Measurements from ENCODE around the gene ZNF468. TPM values are rescaled to one million over a fixed set of nuclear protein-coding genes. Genes with fewer than 3 reads are reported as not detected.
A peak's percentile ranks its signal among the peaks of the same experiment; 100 is the strongest.
"Not testable (repeated sequence)": the region's sequence is repeated elsewhere in the genome, so short reads cannot be mapped to it uniquely, and the experiment has no call there.

Gene ZNF468
- total RNA-seq, 1 experiment from 2014 or later, result 27.1 TPM

DNA sequence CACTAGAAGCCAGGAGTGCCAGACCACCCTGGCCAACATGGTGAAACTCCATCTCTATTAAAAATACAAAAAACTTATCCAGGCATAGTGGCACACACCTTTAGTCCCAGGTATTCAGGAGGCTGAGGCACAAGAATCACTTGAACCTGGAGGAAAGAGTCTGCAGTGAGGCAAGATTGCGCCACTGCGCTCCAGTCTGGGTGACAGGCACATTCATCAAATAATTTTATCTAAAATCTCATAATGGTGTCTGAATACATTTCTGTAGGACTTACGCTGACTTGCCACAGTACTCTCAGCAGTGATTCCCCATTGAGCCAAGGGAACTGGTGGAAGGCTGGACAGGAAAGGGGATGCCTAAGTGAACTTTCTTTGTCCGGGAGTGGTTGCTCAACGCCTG, 31.7 kb downstream of the ZNF468 start:
- no peak for DNase-seq (ENCODE audit: low read depth)

DNA sequence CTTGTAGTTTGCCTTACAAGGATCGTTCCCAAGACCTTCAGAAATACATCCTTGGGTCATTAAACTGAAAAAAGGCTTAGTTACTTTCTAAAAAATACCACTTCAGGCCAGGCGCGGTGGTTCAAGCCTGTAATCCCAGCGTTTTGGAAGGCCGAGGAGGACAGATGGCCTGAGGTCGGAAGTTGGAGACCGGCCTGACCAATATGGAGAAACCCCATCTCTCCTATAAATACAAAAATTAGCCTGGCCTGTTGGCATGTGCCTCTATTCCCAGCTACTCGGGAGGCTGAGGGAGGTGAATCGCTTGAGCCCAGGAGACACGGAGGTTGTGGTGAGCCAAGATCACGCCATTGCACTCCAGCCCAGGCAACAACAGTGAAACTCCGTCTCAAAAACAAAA, 33.7 kb downstream of the ZNF468 start:
- DNase-seq (ENCODE audit: low read depth), result no peak

DNA sequence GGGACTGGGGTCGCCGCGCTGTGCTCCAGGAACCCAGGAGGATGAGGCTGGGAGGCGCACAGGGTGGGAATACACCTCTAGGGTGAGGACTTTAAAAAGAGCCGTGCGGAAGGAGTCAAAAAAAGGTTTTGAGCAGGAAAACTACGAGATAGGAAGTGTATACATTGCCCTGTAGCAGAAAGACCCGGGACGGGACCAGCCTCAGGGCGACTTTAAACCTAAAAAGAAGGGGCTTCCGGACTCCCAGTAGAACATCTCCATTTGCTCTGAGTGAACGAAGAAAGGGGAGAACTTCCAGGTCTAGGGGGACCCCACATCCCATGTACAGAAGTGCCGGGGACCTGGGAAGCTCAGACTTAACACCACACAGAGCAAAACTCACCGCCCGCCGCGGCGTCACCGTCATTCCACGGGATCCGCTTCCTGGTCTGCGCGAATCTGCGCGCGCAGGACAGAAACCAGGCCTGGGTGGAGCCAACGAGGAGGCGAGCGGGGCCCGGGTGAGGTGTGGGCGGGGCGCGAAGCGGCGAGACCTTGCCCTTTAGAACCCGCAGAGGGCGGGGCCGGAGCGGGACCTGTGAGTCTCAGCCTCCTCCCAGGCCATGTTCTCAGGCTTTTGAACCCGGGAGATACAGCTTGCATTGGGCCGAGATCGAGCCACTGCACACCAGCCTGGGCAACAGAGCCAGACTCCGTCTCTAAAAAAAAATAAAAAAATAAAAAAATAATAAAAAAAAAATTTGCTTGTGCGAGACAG, 36.0 kb downstream of the ZNF468 start, which contains the start of gene ZNF28:
ZNF28 (minus strand) TSS at position 430 of the 757 bp plus-strand sequence. CDS start 3,675 bp downstream, outside the sequence.
- peak; percentile 53 for DNase-seq (ENCODE audit: low read depth)

- peak; percentile 44 for DNase-seq (ENCODE audit: low read depth)
These were observed 36.8 kb downstream of the ZNF468 start for GRCh38 chr19:52820472-52821203.

GRCh38 chr19:52809801-52810200, 47.6 kb downstream of the ZNF468 start:
- DNase-seq (ENCODE audit: low read depth), result no peak

- DNase-seq (ENCODE audit: low read depth), result not testable (repeated sequence)
These were observed 57.3 kb downstream of the ZNF468 start for GRCh38 chr19:52799950-52800640.

GRCh38 chr19:52789440-52789839, 68.0 kb downstream of the ZNF468 start:
- DNase-seq (ENCODE audit: low read depth), result no peak

Other genes with a start within 250 kb of the ZNF468 start
- 27.1 and 54.4 TPM in 2 replicates for gene ZNF83, start 219.3 kb downstream of the ZNF468 start, total RNA-seq (2014; rRNA removed; shearing (Covaris generic))
- gene ZNF611, start 122.6 kb downstream of the ZNF468 start, total RNA-seq (2014; rRNA removed; shearing (Covaris generic)), result 17.2 and 21.1 TPM in 2 replicates
- gene ZNF600, start 70.8 kb downstream of the ZNF468 start, total RNA-seq (2014; rRNA removed; shearing (Covaris generic)), result 7.4 and 7.6 TPM in 2 replicates
- gene ZNF28, start 36.0 kb downstream of the ZNF468 start, total RNA-seq (2014; rRNA removed; shearing (Covaris generic)), result 26.6 and 30.6 TPM in 2 replicates
- 4.8 and 11.9 TPM in 2 replicates for gene ZNF320, start 40.0 kb upstream of the ZNF468 start, total RNA-seq (2014; rRNA removed; shearing (Covaris generic))
- gene ZNF888, start 65.8 kb upstream of the ZNF468 start, total RNA-seq (2014; rRNA removed; shearing (Covaris generic)), result 7.8 and 8.1 TPM in 2 replicates
- 14.9 and 42.1 TPM in 2 replicates for gene ZNF816, start 105.3 kb upstream of the ZNF468 start, total RNA-seq (2014; rRNA removed; shearing (Covaris generic))
- not detected in 2 replicates for gene ERVV-1, start 156.3 kb upstream of the ZNF468 start, total RNA-seq (2014; rRNA removed; shearing (Covaris generic))
- gene ERVV-2, start 187.1 kb upstream of the ZNF468 start, total RNA-seq (2014; rRNA removed; shearing (Covaris generic)), result not detected in 2 replicates
- gene ZNF160, start 245.8 kb upstream of the ZNF468 start, total RNA-seq (2014; rRNA removed; shearing (Covaris generic)), result 21.4 and 22.4 TPM in 2 replicates